ENCODE results near the gene CRY2.

CRY2 gene

DNA sequence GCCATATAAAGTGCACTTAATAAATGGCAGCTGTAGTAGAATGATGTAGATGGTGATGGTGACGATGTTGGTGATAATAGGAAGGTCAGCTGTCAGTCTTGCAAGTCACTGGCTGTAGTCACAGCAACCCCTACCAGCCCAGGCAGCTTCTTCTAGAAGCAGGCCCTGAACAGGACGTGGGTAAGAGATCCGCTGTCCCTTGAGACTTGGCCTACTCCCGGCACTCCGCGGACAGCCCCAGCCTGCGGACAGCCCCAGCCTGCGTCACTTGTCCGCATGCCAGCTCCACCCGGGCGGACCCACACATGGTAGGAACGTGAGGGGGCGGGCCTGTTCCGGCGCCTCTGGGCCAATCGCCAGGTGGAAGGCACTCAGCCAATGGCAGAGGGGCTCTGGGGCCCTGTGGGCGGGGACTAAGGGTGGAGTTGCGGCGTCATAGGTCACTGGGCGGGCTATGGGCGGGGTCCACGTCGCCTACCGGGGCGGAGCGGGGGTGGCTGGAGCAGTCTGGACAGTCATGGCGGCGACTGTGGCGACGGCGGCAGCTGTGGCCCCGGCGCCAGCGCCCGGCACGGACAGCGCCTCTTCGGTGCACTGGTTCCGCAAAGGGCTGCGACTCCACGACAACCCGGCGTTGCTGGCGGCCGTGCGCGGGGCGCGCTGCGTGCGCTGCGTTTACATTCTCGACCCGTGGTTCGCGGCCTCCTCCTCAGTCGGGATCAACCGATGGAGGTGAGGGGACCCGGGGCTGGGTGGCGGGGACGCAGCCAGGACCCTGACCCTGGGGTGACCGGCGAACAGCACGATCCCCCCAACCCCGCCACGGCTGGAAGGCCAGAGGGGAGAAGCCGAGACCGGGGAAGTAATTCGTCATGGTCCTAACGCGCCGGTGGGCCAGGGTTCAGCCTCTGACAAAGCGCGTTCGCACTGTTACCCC, at the start of gene CRY2:
Gene CRY2 (plus strand): TSS at position 502 of the 937 bp plus-strand sequence. CDS start 16 bp downstream, at position 518.
- peaks cover 11% of the 10 kb centered on the region; the same call in 1 of the 2 replicates for H3K4me1 ChIP-seq (ENCODE audit: insufficient read depth, low read length)
- H3K4me3 ChIP-seq (ENCODE audit: low read length): peak within 1 kb of the TSS; percentile 96
- H3K27ac ChIP-seq (ENCODE audit: low read length): no peak within 1 kb of the TSS
- H3K36me3 ChIP-seq (ENCODE audit: insufficient read depth, low read depth, low read length): no peaks in the 10 kb centered on the region
- peak within 1 kb of the TSS; percentile 83 for H3K9ac ChIP-seq (ENCODE audit: low read depth, low read length)
- peaks cover 46% of the 10 kb centered on the region for H3K27me3 ChIP-seq (ENCODE audit: insufficient read depth, low read length)
- no peaks in the 10 kb centered on the region for H3K9me3 ChIP-seq (ENCODE audit: insufficient read depth, low read depth, low read length)

- Histone ChIP-seq H3K9ac (ENCODE audit: low read depth, low read length) (no peak overlapping the region), H3K36me3 (ENCODE audit: insufficient read depth, low read depth, low read length) (no peaks in the 10 kb centered on the region), H3K27ac (ENCODE audit: low read length) (no peak overlapping the region), H3K9me3 (ENCODE audit: insufficient read depth, low read depth, low read length) (no peaks in the 10 kb centered on the region), H3K4me3 (ENCODE audit: low read length) (no peak overlapping the region), H3K27me3 (ENCODE audit: insufficient read depth, low read length) (peaks cover 24% of the 10 kb centered on the region), H3K4me1 (ENCODE audit: insufficient read depth, low read length) (no peaks in the 10 kb centered on the region)
These were observed 48.4 kb upstream of the CRY2 start for GRCh38 chr11:45798793-45799441.

GRCh38 chr11:45799562-45799961, 47.7 kb upstream of the CRY2 start:
- H3K9me3 ChIP-seq (ENCODE audit: insufficient read depth, low read depth, low read length): no peaks in the 10 kb centered on the region
- no peaks in the 10 kb centered on the region for H3K4me1 ChIP-seq (ENCODE audit: insufficient read depth, low read length)
- no peaks in the 10 kb centered on the region for H3K36me3 ChIP-seq (ENCODE audit: insufficient read depth, low read depth, low read length)
- H3K9ac ChIP-seq (ENCODE audit: low read depth, low read length): no peak overlapping the region
- no peak overlapping the region for H3K4me3 ChIP-seq (ENCODE audit: low read length)
- no peak overlapping the region for H3K27ac ChIP-seq (ENCODE audit: low read length)
- peaks cover 30% of the 10 kb centered on the region for H3K27me3 ChIP-seq (ENCODE audit: insufficient read depth, low read length)

- Histone ChIP-seq H3K4me3 (ENCODE audit: low read length) (no peak overlapping the region), H3K9ac (ENCODE audit: low read depth, low read length) (no peak overlapping the region), H3K4me1 (ENCODE audit: insufficient read depth, low read length) (no peaks in the 10 kb centered on the region), H3K9me3 (ENCODE audit: insufficient read depth, low read depth, low read length) (no peaks in the 10 kb centered on the region), H3K27ac (ENCODE audit: low read length) (no peak overlapping the region), H3K27me3 (ENCODE audit: insufficient read depth, low read length) (peaks cover 31% of the 10 kb centered on the region), H3K36me3 (ENCODE audit: insufficient read depth, low read depth, low read length) (no peaks in the 10 kb centered on the region)
These were observed 47.0 kb upstream of the CRY2 start for GRCh38 chr11:45800261-45800660.

- peaks cover 31% of the 10 kb centered on the region for H3K27me3 ChIP-seq (ENCODE audit: insufficient read depth, low read length)
- H3K27ac ChIP-seq (ENCODE audit: low read length): no peak overlapping the region
- H3K9me3 ChIP-seq (ENCODE audit: insufficient read depth, low read depth, low read length): no peaks in the 10 kb centered on the region
- no peak overlapping the region for H3K4me3 ChIP-seq (ENCODE audit: low read length)
- peaks cover 5% of the 10 kb centered on the region; the same call in 1 of the 2 replicates for H3K4me1 ChIP-seq (ENCODE audit: insufficient read depth, low read length)
- no peaks in the 10 kb centered on the region for H3K36me3 ChIP-seq (ENCODE audit: insufficient read depth, low read depth, low read length)
- H3K9ac ChIP-seq (ENCODE audit: low read depth, low read length): no peak overlapping the region
These were observed 45.5 kb upstream of the CRY2 start for GRCh38 chr11:45801723-45802315.

- no peak overlapping the region for H3K27ac ChIP-seq (ENCODE audit: low read length)
- no peaks in the 10 kb centered on the region for H3K9me3 ChIP-seq (ENCODE audit: insufficient read depth, low read depth, low read length)
- peaks cover 31% of the 10 kb centered on the region for H3K27me3 ChIP-seq (ENCODE audit: insufficient read depth, low read length)
- no peak overlapping the region for H3K9ac ChIP-seq (ENCODE audit: low read depth, low read length)
- no peaks in the 10 kb centered on the region for H3K36me3 ChIP-seq (ENCODE audit: insufficient read depth, low read depth, low read length)
- peaks cover 5% of the 10 kb centered on the region; the same call in 1 of the 2 replicates for H3K4me1 ChIP-seq (ENCODE audit: insufficient read depth, low read length)
- H3K4me3 ChIP-seq (ENCODE audit: low read length): no peak overlapping the region
These were observed 44.6 kb upstream of the CRY2 start for GRCh38 chr11:45802531-45803317.

DNA sequence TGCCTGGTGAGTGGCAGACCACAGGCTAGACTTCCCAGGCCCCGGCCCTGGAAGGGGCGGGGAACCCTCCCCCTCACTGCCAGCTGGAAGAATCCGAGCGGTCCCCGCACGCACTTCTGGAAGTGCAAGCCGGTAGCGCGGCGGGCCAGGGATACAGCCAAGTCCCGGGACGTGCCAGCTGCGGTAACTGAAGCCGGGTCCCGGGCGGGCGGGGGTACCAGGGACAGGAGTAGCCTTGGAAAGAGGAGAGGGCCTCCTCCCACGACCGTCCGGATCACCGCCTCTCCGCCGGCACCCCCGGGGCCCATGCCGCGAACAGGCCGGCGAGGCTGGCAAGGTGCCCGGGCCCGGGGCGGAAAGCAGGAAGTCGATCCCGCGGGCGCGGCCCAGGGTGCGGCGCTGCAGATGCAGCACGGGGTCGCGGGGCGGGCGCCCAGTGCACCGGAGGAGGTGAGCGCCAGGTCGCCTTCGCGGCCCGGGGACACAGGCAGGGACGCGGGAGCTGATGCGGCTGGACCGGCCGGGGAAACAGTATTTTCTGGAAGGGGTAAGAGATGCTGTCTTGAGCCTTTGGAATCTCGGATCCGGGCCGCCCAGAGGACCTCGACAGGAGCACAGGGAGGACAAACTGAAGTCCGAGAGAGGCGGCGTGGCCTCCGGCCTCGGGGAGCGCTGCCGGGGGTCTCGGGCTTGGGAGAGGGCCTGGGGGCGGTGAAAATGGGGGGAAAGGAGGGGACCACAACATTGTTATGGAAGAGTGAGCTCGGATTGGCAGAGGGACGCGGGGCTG, 43.1 kb upstream of the CRY2 start:
- Histone ChIP-seq H3K4me3 (ENCODE audit: low read length) (peak overlapping the region; percentile 88), H3K9me3 (ENCODE audit: insufficient read depth, low read depth, low read length) (no peaks in the 10 kb centered on the region), H3K9ac (ENCODE audit: low read depth, low read length) (peak overlapping the region; percentile 48; the same call in 1 of the 2 replicates), H3K36me3 (ENCODE audit: insufficient read depth, low read depth, low read length) (peaks cover 4% of the 10 kb centered on the region; the same call in 1 of the 2 replicates), H3K27ac (ENCODE audit: low read length) (no peak overlapping the region), H3K4me1 (ENCODE audit: insufficient read depth, low read length) (peaks cover 5% of the 10 kb centered on the region; the same call in 1 of the 2 replicates), H3K27me3 (ENCODE audit: insufficient read depth, low read length) (peaks cover 31% of the 10 kb centered on the region)

DNA sequence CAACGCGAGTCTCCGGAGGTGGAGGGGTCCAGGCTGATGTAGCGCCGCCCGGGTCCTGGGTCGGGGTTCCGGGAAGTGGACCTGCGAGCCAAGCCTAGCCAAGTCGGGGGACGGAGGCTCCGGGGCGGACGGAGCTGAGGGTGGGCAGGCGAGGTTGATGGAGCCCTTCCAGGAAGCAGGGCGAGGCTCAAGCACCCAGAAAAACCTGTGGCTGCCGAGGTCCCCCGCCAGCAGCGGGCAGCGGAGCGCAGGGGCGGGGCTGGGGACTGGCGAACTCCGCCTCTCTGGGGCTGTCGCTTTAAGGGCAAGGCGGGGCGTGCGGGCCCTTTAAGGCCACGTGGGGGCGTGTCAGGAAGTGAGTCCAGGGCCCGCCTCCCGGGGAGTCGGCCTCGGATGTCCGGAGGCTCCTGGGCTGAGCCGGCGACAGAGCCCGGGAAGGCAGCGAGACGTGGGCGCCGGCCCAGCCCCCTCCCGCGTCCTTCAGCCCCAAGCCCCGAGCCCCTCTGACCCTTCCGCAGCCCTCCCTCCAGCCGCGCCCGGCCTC, 42.4 kb upstream of the CRY2 start, which contains the start of gene SLC35C1:
Gene SLC35C1 (plus strand): TSS at position 389 of the 544 bp plus-strand sequence. CDS start 653 bp downstream, outside the sequence.
- Histone ChIP-seq H3K27ac (ENCODE audit: low read length) (no peak within 1 kb of the TSS), H3K9ac (ENCODE audit: low read depth, low read length) (peak within 1 kb of the TSS; percentile 77; the same call in 1 of the 2 replicates), H3K36me3 (ENCODE audit: insufficient read depth, low read depth, low read length) (peaks cover 7% of the 10 kb centered on the region; the same call in 1 of the 2 replicates), H3K9me3 (ENCODE audit: insufficient read depth, low read depth, low read length) (no peaks in the 10 kb centered on the region), H3K4me1 (ENCODE audit: insufficient read depth, low read length) (peaks cover 5% of the 10 kb centered on the region; the same call in 1 of the 2 replicates), H3K4me3 (ENCODE audit: low read length) (peak within 1 kb of the TSS; percentile 88), H3K27me3 (ENCODE audit: insufficient read depth, low read length) (peaks cover 31% of the 10 kb centered on the region)

- Histone ChIP-seq H3K27me3 (ENCODE audit: insufficient read depth, low read length) (peaks cover 31% of the 10 kb centered on the region), H3K9me3 (ENCODE audit: insufficient read depth, low read depth, low read length) (no peaks in the 10 kb centered on the region), H3K4me1 (ENCODE audit: insufficient read depth, low read length) (peaks cover 5% of the 10 kb centered on the region; the same call in 1 of the 2 replicates), H3K27ac (ENCODE audit: low read length) (no peak overlapping the region), H3K36me3 (ENCODE audit: insufficient read depth, low read depth, low read length) (peaks cover 7% of the 10 kb centered on the region; the same call in 1 of the 2 replicates), H3K4me3 (ENCODE audit: low read length) (peak overlapping the region; percentile 88), H3K9ac (ENCODE audit: low read depth, low read length) (peak overlapping the region; percentile 77; the same call in 1 of the 2 replicates)
These were observed 41.8 kb upstream of the CRY2 start for GRCh38 chr11:45805305-45806071.
